ENCODE data around the gene ABCA3.

ABCA3 gene

DNA sequence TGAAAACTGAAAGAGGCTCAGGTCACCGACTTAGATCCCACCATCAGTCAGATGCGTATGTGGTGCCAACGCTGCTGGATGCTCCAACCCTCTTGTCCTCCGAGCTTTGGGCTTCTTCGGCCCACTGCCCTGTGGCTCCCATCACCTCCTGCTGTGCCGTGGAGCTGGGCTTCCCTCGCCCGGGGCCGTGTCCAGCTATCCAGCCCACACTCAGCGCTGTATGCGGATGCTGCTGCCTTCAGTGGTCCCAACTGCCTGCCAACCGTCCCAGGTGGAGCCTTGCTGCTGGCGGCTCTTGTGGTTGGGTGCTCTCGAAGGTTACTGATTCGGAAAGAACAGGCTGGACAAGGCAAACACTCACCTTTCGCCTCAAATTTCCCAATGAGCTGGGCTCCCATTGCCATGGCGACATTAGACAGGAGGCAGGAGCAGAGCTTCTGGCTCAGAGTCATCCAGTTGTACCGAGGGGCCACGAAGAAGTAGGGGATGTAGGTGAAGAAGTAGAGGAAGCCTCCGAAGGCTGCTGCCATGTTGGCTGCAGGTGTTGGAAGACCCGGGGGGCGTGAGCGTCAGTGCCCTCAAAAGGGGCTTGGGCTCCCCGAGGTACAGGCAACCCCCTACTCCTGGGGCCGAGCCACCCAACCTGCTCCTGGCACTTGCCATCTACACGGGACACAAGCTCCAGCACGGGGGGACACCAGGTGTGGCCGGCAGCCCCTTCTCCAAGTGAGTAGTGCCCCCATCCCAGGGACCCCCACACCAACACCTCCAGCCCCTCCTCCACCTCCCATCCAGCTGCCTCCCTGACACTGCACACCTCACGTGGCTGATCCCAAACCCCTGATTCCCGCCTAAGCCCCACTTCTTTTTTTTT is 32.2 kb downstream of the ABCA3 start:
- no peak for DNase-seq

DNA sequence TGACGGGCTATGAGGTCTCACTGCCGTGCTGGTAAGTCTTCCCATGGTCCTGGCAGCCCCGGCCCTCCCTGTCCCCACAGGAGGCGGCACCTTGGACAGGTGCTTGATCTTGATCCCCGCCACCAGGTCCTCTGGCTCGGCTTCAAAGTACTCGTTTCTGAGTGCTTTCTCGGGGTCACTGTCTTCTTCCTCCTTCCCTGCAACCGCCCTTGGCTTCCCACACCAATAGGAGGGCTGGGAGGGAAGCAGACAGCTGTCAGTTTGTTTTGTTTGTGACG is 40.7 kb downstream of the ABCA3 start:
- no peak for DNase-seq

DNA sequence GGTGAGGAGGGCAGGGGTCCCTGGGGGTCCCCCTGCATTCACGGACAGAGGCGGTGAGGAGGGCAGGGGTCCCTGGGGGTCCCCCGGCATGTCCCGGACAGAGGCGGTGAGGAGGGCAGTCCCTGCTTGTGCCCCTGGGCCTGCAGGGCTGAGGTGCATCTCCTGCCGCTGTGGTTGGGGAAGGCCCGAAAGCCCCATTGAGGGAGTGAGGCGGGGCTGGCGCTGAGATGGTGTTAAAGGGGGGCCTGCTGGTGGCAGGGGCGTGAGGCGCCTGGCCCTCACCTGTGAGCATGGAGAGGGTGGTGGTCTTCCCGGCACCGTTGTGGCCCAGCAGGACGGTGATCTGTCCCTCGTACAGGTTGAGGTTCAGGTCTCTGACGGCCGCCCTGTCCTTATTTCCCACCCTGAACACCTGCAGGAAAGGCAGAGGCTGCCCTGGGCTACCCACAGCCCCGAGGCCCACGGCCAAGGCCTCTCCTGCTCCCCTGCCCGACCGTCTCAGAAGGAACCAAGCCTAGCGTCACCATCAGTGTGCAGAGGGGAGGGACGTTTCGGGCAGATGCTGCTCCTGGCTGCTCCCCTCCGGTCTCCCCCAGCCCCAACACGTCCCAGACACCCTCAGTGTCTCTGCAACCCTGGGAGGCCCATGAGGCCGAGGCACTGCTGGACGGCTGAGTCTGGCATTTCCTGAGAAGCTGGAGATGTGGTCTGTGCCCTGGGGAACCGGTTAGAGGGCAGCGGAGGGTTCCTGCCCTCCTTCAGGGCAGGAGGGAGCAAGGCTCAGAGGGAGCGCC is 41.2 kb downstream of the ABCA3 start:
- DNase-seq: no peak

DNA sequence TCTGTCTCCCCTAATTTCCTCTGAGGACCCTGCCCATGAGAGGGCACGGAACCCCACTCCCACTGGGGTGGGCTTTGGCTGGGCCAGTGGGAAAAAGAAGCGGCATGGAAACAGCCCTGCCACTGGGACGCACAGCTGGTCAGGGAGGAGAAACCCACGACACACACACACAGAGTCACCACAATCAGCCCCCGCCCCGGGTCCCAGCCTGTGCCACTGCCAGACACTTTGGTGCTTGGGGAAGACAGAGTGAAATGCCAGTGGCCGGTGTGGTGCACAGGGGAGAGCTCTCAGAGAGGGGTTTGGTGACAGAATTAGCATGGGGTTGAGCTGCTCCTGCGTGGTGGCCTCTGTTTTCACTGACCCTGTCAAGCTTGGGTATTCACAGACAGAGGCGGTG is 41.9 kb downstream of the ABCA3 start:
- no peak for DNase-seq

DNA sequence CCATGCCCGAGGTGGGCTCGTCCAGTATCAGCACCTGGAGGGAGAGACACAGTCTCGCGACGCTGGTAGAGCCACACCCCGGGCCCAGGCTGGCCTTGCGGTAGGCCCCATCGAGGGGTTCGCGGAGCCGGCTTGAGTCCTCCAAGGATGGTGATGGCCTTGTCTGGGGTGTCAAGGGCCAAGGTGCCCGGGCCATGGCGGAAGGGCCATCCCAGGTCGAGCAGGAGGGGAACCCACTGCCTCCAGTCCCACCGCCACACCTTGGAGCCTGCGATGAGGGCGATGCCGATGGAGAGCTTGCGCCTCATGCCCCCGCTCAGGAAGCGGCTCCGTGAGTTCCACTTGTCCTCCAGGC is 43.0 kb downstream of the ABCA3 start:
- DNase-seq: no peak

DNA sequence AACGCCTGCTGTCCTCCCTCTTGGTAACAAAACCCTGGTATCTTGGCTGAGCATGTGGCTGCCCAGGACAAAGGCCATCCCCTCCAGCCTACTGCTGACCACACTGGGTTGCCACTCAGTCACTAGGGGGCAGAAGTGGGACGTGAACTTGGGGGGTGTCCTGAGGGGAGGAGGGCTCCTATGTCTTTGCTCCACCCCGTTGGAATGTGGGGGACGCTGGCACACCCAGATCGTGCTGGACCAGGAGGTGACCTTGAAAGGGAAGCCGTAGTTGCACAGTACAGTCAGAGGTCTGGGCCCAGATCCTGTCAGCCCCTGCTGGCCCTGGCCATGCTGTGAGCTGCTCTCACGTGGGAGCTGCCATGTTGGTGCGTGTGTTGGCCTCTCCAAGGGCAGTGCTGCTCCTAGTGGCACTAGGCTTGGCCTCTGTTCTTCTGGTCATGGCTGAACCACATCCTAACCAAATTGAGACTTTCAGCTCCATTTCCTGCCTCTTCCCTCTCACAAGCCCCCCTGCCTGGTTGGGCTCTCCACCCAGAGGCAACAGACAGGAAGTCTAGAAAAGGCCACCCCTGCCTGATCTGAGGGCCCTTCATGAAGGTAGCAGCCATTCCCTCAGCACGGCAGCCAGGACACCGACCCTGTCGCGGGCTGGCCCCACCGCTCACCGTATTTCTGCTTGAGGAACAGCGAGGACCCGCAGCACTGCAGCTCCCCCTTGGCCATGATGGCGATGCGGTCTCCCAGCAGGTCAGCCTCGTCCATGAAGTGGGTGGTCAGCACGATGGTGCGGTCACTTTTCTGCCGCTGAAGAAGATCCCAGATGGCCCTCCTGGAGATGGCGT is 43.6 kb downstream of the ABCA3 start:
- peak; percentile 11 for DNase-seq

DNA sequence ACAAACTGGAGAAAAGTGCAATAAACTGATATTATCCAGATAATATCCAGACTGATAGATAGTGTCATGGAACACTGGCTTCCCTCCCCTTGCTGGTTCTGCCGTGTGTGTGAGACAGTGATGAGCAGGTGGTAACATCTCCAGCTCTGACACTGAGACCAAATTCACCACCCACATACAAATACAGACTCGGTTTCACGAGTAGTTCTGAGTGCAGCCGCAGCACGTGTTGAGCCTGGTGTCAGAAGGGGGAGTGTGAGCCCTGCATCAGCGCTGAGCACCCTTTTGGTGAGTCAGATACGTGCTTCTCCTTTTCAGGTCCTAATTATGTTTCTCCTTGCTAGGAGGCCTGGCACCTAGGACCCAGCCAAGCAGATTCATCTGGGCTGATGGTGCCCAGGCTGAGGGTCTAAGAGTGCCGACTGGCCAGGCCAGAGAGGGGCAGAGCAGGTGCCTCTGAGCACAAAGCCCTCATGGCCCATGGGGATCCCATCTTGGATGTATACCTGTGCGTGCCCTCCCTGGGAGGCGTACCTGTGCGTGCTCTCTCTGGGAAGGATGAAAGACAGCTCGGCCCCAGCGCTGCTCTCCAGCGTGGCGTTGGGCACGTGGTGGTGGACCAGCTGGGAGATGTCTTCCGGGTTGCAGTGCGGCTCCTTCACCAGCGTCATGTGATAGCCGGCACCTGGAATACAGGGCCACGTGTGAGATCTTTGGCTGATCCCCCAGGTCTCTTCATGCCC is 45.3 kb downstream of the ABCA3 start:
- no peak for DNase-seq

DNA sequence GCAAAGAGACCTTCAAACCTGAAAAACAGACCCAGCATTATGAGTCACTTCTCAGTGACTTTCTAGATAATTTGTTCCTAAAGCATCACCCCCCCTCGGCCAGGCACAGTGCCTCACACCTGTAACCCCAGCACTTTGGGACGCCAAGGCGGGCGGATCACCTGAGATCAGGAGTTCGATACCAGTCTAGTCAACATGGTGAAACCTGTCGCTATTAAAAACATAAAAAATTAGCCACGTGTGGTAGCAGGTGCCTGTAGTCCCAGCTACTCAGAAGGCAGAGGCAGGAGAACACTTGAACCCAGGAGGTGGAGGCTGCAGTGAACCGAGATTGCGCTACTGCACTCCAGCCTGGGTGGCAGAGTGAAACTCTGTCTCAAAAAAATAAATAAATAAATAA is 48.3 kb downstream of the ABCA3 start:
- DNase-seq: no peak

DNA sequence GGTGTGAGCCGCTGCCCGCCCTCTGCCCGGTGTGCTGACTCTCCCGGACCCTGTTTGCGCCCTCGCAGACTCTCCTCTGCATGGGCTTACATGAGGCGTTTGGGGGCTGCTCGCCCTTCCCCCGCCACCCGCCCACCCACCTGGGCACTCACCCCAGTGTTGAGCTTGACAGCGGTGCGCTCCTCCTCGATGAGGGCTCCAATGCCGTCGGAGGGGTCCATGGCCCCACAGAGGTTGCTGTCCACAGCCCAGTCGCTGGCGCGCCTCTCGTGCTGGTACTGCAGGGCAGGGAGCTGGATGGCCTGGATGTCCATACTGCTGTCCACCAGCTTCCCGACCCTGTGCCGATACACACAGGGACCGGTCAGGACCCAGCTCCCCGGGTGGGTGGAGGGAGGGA is 51.2 kb downstream of the ABCA3 start:
- no peak for DNase-seq

DNA sequence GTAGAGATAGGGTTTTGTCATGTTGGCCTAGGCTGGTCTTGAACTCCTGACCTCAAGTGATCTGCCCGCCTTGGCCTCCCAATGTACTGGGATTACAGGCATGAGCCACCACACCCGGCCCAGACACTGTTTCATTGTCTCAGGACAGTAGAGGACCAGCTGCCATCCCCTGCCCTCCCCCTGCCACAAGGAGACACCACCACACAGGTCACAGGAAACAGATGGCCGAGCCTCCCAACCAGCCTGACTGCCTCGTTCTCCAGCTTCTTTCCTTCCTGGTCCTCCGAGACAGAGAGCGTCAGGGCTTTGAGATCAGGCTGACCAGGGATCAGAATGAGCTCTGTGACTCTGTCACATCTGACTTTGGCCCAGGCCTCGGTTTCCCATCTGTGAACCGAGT is 51.8 kb downstream of the ABCA3 start:
- no peak for DNase-seq

DNA sequence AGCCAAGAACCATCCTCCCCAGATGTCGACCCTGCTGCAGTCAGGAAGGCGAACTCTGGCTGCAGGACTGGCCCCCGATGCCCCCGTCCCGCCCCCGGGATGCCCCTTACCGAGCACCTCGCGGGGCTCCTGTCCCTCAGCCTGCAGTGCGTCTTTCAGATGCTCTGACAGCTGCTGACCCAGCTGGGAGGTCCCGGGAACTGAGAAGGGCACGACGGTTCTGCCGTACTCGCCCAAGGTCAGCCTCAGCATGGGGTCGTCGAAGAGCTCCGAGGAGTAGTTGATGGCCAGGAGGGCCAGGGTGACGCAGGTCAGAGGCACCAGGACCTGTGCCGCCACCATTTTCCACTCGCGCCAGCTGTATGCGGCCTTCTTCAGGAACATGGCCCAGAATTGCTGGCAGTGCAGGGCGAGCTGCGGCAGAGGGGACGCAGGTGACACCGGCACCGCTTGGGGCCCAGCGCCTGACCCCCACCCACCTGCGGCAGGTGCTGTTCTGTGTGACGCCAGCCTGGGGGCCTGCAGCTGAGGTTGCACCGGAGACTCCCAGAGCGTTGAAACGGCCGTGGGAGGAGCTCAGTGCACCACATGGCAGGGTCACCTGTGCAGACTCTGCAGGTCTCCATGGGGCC is 52.5 kb downstream of the ABCA3 start:
- no peak for DNase-seq

DNA sequence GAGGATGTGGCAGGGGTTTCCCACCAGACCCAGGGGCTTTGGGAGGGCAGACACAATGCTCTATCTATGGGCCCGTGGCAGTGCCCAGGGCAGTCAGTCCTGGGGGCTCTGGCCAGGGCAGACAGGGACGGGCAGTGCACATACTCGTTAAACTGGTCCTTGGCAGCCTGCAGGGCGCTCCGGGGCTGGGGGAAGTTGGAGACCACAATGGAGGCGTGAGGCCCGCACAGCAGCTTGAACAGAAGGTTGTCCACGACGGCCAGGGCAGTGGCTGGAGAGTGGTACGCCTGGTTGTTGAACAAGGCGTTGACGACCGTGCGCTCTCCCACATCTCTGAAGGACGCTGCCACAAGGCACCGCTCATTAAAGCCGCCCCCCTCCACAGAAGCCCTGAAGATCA is 54.0 kb downstream of the ABCA3 start:
- no peak for DNase-seq

DNA sequence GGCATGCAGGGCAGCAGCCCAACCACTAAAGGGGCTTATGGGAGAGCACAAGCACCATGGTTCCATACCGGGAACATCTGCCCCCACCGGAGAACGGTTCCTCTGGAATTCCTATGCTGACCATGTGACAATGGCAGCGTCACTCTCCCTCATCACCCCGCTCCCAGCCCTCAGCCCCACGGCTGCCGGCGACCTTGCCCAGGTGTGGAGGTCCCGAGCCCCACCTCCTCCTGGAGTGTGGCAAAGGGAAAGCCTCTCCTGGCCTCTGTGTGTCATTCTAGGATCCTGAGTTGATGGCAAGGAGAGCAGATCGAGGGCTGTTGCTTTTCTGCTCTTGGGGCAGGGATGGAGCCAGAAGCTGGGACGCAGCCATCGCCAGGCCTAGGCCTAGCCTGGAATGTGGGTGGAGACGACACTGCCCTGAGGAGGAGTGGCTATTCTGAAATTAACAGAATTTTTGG is 54.8 kb downstream of the ABCA3 start:
- DNase-seq: no peak

DNA sequence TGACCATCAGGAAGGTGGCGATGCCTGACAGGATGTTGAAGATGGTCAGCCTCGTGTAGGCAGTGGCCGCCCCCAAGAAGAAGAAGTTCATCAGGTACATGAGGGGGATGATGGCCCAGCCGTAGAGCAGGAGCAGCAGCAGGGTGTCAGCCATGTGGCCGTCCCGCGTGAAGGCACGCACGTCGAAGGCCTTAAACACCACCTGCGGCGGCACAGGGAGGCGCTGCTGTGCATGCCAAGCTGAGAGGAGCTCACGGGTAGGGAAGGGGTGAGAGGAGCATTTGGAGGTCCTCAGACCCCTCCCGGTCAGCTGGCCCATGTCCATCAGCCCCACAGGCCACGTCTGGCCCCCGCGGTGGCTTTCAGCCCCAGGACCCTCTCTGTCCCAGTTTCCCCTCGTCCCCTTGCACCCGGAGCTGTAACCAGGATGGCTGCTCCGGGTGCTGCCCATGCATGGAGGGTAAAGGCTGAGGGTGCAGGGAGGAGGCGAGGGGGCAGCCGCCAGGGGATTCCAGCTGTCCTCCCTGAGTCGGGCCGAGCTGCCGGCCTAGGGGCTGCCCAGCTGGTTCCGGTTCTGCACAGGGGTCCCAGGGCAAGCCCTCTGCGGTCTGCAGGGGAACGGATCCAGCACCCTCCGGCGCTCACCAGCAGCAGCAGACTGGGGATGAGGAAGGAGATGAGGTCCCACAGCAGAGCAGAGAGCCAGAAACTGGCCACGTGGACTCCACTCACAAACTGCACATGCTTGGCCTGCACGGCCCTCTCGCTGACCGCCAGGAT is 55.5 kb downstream of the ABCA3 start:
- no peak for DNase-seq

DNA sequence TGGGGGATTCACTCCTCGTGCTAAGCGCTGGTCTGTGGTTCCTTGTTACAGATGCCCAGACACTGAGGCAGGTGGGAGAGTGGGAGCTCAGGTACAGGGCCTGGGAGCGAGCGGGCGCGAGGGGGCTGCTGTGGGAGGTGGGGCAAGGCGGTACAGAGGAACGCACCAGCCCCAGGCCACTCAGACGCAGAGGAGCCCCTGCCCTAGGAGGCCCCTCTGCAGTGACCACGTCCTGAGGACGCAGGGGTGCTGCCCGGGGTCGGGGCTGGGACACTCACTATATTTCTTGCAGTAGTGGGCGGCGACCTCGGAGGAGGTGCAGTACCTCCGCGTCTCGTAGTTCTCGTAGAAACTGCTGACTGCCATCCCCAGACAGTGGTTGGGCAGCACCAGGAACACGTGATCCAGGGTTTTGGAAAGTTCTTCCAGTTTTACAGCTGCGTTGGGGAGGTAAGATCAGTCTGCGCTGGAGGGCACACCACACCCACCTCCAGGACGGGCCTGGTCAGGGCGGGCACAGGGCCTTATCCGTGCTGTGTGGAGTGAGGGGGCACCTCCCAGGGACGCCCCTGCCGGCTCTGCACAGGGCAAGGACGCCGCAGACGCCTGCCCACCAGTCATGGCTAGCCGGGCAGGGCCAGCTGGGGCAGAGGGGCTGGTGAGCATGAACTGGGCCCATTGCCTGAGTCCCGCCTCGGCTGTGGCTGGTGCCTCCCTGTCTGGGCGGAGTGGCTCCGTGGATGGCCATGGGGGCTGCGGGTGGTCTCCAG is 56.3 kb downstream of the ABCA3 start:
- DNase-seq: no peak

DNA sequence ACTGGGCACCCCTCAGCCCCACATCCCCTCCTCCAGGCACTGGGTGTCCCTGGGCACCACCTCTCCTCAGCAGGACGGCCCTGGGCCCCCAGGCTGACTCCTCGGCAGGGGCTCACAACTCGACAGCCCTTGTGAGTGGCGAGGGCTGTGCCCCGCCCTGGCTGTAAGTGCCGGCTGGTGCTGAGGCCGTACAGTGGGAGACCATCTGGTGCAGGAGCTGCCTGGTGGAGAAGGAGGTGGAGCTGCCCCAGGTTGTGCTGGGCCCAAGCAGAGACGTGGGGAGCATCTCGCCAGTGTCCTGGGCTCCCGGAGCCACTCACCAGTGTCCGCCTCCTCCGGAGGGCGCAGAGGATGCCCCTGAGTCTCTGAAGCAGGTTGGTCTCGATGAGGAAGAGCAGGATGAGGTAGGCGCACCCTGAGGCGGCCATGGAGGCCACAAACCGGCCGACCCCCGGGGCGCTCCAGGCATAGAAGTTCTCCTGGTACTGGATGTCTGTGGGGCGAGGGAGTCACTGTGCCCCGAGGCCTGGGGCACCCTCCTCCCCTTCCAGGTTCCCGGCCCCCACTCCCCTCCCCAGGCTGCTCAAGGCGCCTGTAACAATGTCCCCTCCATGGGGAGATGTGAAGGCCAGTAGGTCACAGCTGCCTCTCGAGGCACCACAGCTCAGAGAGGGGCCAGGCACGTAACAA is 57.5 kb downstream of the ABCA3 start:
- DNase-seq: no peak

DNA sequence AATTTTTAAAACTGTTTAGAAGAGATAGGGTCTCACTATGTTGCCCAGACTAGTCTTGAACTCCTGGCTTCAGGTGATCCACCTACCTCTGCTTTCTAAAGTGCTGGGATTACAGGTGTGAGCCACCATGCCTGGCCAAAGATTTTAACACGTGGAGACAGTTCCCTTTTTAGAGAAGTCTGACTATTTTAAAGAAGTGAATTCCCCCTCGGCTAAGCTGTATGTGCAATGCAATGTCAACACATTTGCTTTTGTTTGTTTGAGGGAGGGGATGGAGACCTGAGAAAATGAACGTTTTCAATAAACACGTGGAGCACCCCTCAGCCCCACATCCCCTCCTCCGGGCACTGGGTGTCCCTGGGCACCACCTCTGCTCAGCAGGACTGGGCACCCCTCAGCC is 58.3 kb downstream of the ABCA3 start:
- no peak for DNase-seq

DNA sequence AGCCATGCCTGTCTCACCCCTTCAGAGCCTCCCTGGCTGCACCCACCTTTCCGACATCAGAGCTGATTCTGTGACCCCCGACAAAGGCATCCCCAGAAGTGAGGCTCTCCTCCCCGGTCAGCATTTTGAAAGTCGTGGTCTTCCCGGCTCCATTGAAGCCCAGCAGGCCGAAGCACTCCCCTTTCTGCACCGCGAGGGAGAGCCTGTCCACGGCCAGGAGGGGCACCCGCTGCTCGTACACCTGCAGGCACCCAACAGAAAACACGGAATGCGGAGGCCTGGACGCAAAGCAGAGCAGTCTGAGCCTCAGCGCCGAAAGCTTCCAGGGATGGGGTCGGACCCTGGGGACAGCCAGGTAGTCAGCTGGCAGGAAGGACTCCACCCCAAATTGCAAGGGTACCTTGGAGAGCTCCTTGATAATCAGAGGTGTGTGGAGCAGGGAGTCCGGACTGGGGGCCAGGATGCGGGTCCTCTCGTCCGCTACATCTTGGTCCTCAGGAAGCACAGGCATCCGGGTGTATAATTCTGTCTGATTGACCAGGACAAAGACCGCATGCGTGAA is 59.5 kb downstream of the ABCA3 start:
- DNase-seq: no peak

DNA sequence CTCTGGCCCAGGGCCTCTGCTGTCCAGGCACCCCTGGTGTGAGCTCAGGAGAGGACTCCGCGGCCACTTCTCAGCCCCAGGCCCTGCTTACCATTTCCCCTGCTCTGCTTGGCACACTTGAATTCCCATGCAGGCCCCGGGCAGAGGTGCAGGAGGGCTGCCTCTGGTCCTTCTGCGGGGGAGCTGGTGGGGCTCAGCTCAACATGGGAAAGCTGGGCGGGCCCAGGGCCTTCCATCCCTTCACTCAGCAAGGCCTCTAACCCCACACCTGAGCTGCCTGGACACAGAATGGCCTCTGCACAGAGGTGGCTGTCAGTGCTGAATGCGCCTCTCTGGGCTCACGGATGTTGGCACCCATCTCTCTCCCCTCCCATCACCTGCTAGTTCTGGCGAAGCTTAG is 60.1 kb downstream of the ABCA3 start:
- no peak for DNase-seq
